22Rv1 (cell line): ENCODE measurements around the gene ACER3.

Experiments
- H3K27ac ChIP-seq: fragments of 450-650 bp; 2 replicates; pipeline ENCODE4 v1.5.1; 2017
- ZFX ChIP-seq: fragments of 450-650 bp; IDR thresholded peaks from 2 replicates; pipeline ENCODE4 v1.6.1; 2017; ENCODE audit warnings: antibody characterized with exemption, borderline replicate concordance
- TF ChIP-seq, protein P1 (sequence below): fragments of 450-650 bp; IDR thresholded peaks from 2 replicates; pipeline ENCODE4 v1.5.1; 2017; ENCODE audit warnings: mild to moderate bottlenecking

ACER3 gene

DNA sequence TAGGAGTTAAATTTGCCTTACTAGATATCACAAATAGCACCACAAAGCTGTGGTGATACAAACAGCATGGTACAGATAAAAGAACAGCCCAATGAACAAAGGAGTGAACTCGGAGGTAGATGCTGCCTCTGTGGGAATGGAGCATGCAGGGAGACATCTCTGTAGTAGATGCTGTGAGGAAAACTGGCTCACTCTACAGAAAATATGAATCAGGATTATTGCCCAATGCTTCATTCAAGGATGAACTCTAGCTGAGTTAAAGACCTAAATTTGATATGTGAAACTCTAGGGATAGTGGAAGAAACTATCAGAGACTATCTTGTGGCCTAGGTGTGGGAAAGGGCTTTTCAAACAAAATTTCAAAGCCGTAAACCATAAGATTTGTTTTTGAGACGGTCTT, 190.8 kb downstream of the ACER3 start:
- TF ChIP-seq ZFX: no peak
- TF ChIP-seq, protein P1, sequence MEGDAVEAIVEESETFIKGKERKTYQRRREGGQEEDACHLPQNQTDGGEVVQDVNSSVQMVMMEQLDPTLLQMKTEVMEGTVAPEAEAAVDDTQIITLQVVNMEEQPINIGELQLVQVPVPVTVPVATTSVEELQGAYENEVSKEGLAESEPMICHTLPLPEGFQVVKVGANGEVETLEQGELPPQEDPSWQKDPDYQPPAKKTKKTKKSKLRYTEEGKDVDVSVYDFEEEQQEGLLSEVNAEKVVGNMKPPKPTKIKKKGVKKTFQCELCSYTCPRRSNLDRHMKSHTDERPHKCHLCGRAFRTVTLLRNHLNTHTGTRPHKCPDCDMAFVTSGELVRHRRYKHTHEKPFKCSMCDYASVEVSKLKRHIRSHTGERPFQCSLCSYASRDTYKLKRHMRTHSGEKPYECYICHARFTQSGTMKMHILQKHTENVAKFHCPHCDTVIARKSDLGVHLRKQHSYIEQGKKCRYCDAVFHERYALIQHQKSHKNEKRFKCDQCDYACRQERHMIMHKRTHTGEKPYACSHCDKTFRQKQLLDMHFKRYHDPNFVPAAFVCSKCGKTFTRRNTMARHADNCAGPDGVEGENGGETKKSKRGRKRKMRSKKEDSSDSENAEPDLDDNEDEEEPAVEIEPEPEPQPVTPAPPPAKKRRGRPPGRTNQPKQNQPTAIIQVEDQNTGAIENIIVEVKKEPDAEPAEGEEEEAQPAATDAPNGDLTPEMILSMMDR: no peak
- no peak overlapping the region for H3K27ac ChIP-seq

DNA sequence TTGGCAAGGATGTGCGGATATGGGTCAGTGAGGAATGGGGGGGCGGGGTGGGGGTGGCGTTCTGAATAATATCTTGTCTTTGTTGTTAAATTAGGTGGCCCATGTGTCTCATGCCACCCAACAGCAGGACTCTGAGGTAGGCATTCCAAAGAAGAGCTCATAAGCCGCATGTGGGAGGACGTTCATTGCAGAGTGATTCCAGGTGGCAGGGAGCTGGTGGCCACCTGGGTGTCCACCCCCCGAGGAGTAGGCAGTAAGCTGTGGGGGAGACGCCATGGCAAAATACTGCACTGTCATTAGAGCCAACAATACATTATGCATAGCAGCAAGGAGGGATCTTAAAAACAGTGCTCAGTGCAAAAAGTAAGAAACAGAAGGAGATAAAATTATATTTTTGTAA, 191.8 kb downstream of the ACER3 start:
- TF ChIP-seq, protein P1: no peak
- TF ChIP-seq ZFX: no peak
- H3K27ac ChIP-seq: no peak overlapping the region

DNA sequence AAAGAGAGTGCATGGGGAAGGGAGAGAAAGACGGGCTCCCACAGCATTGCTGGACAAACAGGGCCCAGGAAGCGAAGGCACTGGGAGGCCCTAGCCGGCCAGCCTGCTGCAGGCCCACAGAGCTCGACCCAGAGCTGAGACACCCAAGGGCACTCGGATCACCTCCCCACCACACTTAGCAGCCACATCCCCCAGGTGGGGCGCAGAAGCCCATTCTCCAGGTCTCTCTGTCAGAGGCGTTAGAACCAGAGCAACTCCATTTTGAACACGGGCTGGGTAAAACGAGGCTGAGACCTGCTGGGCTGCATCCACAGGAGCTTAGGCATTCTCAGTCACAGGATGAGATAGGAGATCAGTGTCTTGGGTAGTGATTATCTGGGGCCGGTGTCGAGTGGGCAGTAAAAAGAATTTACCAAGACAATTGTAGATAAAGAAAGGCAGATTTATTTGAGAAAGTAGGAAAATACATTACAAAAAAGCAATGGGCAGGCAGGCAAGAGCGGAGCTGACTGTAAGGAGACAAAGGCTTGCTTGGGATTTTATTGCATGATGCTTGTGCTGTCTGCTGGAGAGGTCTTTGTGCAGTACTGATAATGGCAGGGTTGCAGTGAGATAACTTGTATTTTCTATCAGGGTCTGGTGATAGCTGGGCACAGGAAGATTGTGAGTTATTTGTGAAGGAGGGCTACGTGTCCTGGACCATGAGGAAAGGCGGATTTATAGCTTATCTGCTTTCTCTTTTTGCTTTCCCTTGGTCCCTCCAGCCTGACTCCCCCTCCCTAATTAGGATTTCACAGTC, 192.7 kb downstream of the ACER3 start:
- no peak for TF ChIP-seq ZFX
- TF ChIP-seq, protein P1: no peak
- H3K27ac ChIP-seq: no peak overlapping the region

DNA sequence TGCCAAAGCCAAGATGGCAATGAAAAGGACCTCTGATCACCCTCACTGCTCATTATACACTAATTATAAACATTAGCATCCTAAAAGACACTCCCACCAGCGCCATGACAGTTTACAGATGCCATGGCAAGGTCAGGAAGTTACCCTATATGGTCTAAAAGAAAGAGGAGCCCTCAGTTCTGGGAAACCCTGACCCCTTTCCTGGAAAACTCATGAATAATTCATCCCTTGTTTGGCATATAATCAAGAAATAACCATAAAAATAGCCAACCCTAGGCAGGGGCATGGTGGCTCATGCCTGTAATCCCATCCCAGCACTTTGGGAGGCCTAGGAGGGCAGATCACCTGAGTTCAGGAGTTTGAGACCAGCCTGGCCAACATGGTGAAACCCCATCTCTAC, 193.4 kb downstream of the ACER3 start:
- no peak overlapping the region for H3K27ac ChIP-seq
- TF ChIP-seq ZFX: no peak
- TF ChIP-seq, protein P1: no peak

DNA sequence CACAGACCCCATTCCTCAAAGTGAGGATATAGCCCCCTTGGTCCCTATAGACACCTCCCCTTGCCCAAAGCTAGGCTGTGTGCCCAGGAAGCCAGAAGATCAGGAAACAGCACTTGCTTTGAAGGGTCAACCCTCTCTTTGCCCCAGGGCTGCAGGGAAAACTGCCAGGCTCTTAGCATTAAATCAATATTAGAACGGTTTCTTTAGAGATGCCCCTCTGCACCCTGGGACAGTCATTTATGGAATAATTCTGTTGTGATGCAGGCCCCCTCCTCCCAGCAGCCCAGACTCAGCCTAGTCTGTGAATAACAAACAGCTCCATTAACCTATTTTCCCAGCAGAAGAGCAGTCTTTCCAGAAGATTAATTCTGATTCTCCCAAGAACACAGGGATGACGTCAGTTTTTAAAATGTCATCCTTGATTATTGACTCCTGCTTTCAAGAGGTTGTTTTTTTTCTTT, 194.4 kb downstream of the ACER3 start:
- H3K27ac ChIP-seq: no peak overlapping the region
- TF ChIP-seq, protein P1: no peak
- no peak for TF ChIP-seq ZFX

DNA sequence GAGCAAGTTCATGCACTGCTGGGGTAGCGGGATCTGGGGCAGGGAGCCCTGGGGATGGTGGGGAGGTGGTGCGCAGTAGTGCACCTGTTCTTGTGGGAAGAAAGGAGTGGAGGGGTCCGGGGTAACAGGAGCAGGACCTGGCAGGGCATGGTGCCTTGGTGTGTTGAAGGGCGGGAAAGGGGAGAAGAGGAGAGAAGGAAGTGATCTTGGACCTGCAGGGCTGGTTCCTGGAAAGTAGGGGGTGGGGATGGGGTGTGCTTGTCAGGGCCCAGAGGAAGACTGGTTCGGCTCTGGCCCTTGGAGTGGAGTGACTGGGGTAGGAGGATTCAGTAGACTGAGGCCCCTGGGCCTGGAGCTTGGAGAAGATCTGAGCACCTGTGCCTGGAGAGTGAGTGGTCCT, 195.2 kb downstream of the ACER3 start:
- H3K27ac ChIP-seq: no peak overlapping the region
- no peak for TF ChIP-seq ZFX
- TF ChIP-seq, protein P1: no peak

DNA sequence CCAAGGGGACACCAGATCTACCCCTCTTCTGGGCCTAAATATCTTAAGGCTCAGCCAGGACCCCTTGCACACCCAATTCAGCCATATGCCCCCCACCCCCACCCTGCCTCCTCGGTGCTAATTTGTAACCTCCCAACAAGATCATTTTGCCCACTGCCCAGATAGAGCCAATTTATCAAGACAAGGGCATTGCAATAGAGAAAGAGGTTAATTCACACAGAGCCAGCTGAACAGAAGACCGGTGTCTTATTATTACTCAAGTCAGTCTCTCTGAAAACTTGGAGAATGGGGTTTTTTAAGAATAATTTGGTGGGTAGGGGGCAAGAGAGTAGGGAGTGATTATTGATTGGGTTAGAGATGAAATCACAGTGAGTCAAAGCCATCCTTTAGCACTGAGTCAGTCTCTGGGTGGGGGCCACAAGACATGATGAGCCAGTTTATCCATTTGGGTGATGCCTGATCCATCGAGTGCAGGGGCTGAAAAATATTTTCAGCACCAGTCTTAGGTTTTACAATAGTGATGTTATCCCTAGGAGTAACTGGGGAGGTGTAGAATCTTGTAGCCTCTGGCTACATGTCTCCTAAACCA, 196.2 kb downstream of the ACER3 start:
- H3K27ac ChIP-seq: no peak overlapping the region
- TF ChIP-seq, protein P1: no peak
- TF ChIP-seq ZFX: no peak
